ENCODE data around the gene GP1BA. TPM values are rescaled to one million over a fixed set of nuclear protein-coding genes. Genes with fewer than 3 reads are reported as not detected.

The GP1BA gene
- total and polyA plus RNA-seq, 2 donors (not counting 1 experiment from before 2014, with no cell fraction given): not detected

DNA sequence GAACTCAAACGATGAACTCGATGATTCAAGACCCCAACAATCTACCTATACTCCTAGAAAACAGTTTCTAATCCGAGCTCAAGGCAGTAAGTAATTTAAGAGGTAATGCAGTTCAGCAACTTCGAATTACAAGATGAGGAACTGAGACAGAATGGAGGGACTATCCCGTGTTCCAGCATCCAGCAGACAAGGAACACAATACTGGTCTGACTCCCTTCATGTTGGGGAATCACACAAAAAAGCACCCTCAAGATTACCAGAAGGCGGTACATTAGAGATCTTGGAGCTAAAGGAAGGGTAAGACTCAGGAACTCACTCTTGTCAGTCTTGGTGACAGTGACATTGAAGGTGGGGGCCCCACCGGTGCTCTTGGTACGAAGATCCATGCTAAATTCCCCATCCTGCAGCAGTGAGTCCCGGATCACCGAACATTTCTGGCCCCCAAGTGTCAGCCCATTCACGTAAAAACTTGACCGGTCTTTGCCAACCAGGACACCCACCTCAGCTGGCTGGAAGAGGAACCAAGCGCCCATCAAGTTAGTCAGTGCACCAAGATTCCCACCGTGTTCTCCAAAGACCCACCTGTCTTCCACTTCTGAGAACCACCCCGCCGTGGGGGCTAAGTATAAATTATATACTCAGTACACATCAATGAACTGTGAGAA lies 14.4 kb downstream of the GP1BA start:
- Histone ChIP-seq H3K9me3 (ENCODE audit: control insufficient read depth, insufficient read depth, low read depth, low read length) (no peaks in the 10 kb centered on the region), H3K36me3 (ENCODE audit: control insufficient read depth, insufficient read depth, low read length) (peaks cover 27% of the 10 kb centered on the region), H3K9ac (ENCODE audit: insufficient read depth, low read length) (peak overlapping the region; percentile 66), H2AFZ (ENCODE audit: low read length) (no peak overlapping the region), H3K4me2 (ENCODE audit: extremely low read depth, insufficient read depth, low read length) (peak overlapping the region; percentile 61), H3K27me3 (ENCODE audit: control insufficient read depth, insufficient read depth, low read length) (no peaks in the 10 kb centered on the region), H3K4me3 (replicated peaks in 1 of 4; ENCODE audit: control extremely low read depth in 1 of 4, insufficient read depth in 1 of 4, low read depth in 3 of 4, low read length in 4 of 4) (peak overlapping the region; percentile 97 to 98 (median 97)), H3K27ac (ENCODE audit: insufficient read depth, low read length) (peak overlapping the region; percentile 73), H3K4me1 (ENCODE audit: control insufficient read depth, extremely low read depth, insufficient read depth, low read length) (peaks cover 21% of the 10 kb centered on the region), H3K79me2 (ENCODE audit: control insufficient read depth, insufficient read depth, low read length) (peaks cover 69% of the 10 kb centered on the region), H4K20me1 (ENCODE audit: control insufficient read depth, extremely low read depth, insufficient read depth, low read length) (peaks cover 2% of the 10 kb centered on the region)
- no peak for TF ChIP-seq EZH2 (IDR thresholded peaks at IDR 0.05; ENCODE audit: low read length, missing control alignments)
- no peak for TF ChIP-seq CTCF (conservative IDR thresholded peaks at IDR 0.05 in 1 of 2, IDR thresholded peaks at IDR 0.05 in 1 of 2; ENCODE audit: low read depth in 1 of 2, low read length in 2 of 2)
- no peak for DNase-seq (ENCODE audit: low read depth in 2 of 2)

GRCh38 chr17:4947010-4947410 lies 14.9 kb downstream of the GP1BA start:
- H3K79me2 ChIP-seq (ENCODE audit: control insufficient read depth, insufficient read depth, low read length): peaks cover 63% of the 10 kb centered on the region
- no peak for TF ChIP-seq CTCF (conservative IDR thresholded peaks at IDR 0.05 in 1 of 2, IDR thresholded peaks at IDR 0.05 in 1 of 2; ENCODE audit: low read depth in 1 of 2, low read length in 2 of 2)
- TF ChIP-seq EZH2 (IDR thresholded peaks at IDR 0.05; ENCODE audit: low read length, missing control alignments): no peak
- peaks cover 2% of the 10 kb centered on the region for H4K20me1 ChIP-seq (ENCODE audit: control insufficient read depth, extremely low read depth, insufficient read depth, low read length)
- peaks cover 27% of the 10 kb centered on the region for H3K36me3 ChIP-seq (ENCODE audit: control insufficient read depth, insufficient read depth, low read length)
- peak overlapping the region; percentile 73 for H3K27ac ChIP-seq (ENCODE audit: insufficient read depth, low read length)
- H3K4me1 ChIP-seq (ENCODE audit: control insufficient read depth, extremely low read depth, insufficient read depth, low read length): peaks cover 22% of the 10 kb centered on the region
- no peaks in the 10 kb centered on the region for H3K27me3 ChIP-seq (ENCODE audit: control insufficient read depth, insufficient read depth, low read length)
- peak overlapping the region; percentile 97 to 98 (median 97) for H3K4me3 ChIP-seq (replicated peaks in 1 of 4; ENCODE audit: control extremely low read depth in 1 of 4, insufficient read depth in 1 of 4, low read depth in 3 of 4, low read length in 4 of 4)
- H3K9ac ChIP-seq (ENCODE audit: insufficient read depth, low read length): peak overlapping the region; percentile 66
- no peak overlapping the region for H2AFZ ChIP-seq (ENCODE audit: low read length)
- no peak for DNase-seq (ENCODE audit: low read depth in 2 of 2)
- no peaks in the 10 kb centered on the region for H3K9me3 ChIP-seq (ENCODE audit: control insufficient read depth, insufficient read depth, low read depth, low read length)
- H3K4me2 ChIP-seq (ENCODE audit: extremely low read depth, insufficient read depth, low read length): peak overlapping the region; percentile 61

DNA sequence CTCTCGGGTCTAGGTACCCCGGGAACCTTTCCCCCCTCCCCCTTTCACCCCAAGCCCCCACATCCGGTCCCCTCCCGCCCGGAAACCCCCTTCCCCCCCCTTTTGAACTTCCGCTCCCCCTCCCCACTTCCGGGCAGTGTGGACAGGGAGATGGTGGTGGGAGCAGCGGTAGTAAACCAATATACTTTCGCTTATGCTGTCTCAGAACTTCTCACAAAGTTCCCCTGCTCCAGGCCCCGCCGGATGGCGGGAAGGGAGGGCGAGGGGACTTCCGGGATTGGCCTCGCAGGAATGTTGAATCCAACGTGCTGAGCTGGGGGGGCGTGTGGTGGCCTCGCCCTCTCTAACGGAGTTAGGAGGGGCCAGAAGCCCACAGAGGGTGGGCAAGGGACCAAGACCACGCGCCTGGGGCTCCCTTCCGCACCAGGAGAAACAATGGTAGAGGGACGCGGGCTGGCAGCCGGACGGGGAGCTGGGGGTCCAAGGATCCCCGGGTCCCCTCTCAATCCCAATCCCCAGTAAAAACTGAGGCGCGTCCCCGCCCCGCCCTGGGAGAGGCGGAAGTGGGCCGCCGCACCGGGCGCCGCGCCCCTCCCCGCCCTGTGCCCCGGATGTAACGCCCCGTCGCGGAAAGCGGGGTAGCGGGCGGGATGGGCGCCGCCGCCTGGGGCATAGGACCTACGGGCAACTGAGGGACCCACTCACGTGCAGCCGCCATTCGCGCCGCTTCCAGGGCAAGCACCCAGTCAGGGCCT lies 15.5 kb downstream of the GP1BA start:
- peak overlapping the region; percentile 71 for H3K4me2 ChIP-seq (ENCODE audit: extremely low read depth, insufficient read depth, low read length)
- peaks cover 57% of the 10 kb centered on the region for H3K79me2 ChIP-seq (ENCODE audit: control insufficient read depth, insufficient read depth, low read length)
- H3K9ac ChIP-seq (ENCODE audit: insufficient read depth, low read length): peak overlapping the region; percentile 87
- TF ChIP-seq EZH2 (IDR thresholded peaks at IDR 0.05; ENCODE audit: low read length, missing control alignments) (no peak), CTCF (conservative IDR thresholded peaks at IDR 0.05 in 1 of 2, IDR thresholded peaks at IDR 0.05 in 1 of 2; ENCODE audit: low read depth in 1 of 2, low read length in 2 of 2) (no peak)
- peaks cover 2% of the 10 kb centered on the region for H4K20me1 ChIP-seq (ENCODE audit: control insufficient read depth, extremely low read depth, insufficient read depth, low read length)
- no peaks in the 10 kb centered on the region for H3K27me3 ChIP-seq (ENCODE audit: control insufficient read depth, insufficient read depth, low read length)
- H3K4me1 ChIP-seq (ENCODE audit: control insufficient read depth, extremely low read depth, insufficient read depth, low read length): peaks cover 23% of the 10 kb centered on the region
- H3K9me3 ChIP-seq (ENCODE audit: control insufficient read depth, insufficient read depth, low read depth, low read length): no peaks in the 10 kb centered on the region
- H3K27ac ChIP-seq (ENCODE audit: insufficient read depth, low read length): peak overlapping the region; percentile 93
- H3K36me3 ChIP-seq (ENCODE audit: control insufficient read depth, insufficient read depth, low read length): peaks cover 23% of the 10 kb centered on the region
- peak overlapping the region; percentile 97 to 98 (median 97) for H3K4me3 ChIP-seq (replicated peaks in 1 of 4; ENCODE audit: control extremely low read depth in 1 of 4, insufficient read depth in 1 of 4, low read depth in 3 of 4, low read length in 4 of 4)
- peak; percentile 55 to 58 for DNase-seq (ENCODE audit: low read depth in 2 of 2)
- H2AFZ ChIP-seq (ENCODE audit: low read length): no peak overlapping the region
